Measurements from ENCODE around the gene RNF19B.

DNA sequence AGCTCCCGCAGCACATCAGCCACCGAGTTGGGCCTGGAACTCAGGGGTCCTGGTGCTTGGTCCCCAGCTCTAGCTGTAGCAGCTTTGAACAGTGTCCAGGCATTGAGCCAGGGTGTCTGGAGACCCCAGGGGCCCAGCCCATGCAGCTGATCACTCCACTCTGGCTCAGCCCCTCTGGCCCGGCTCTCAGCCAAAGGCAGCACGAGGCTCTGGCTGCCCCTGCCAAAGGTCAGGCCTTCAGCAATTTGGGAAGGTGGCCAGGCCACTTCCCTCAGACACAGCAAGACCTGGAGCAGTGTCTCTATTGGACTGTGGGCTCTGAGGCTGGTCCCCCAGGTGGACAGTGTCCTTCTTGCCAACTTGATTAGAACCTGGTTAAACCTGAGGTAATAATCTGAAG is 34.4 kb upstream of the RNF19B start:
- TF ChIP-seq, protein P1, sequence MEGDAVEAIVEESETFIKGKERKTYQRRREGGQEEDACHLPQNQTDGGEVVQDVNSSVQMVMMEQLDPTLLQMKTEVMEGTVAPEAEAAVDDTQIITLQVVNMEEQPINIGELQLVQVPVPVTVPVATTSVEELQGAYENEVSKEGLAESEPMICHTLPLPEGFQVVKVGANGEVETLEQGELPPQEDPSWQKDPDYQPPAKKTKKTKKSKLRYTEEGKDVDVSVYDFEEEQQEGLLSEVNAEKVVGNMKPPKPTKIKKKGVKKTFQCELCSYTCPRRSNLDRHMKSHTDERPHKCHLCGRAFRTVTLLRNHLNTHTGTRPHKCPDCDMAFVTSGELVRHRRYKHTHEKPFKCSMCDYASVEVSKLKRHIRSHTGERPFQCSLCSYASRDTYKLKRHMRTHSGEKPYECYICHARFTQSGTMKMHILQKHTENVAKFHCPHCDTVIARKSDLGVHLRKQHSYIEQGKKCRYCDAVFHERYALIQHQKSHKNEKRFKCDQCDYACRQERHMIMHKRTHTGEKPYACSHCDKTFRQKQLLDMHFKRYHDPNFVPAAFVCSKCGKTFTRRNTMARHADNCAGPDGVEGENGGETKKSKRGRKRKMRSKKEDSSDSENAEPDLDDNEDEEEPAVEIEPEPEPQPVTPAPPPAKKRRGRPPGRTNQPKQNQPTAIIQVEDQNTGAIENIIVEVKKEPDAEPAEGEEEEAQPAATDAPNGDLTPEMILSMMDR (IDR thresholded peaks at IDR 0.05; ENCODE audit: insufficient read depth, low read length) = no peak
- TF ChIP-seq POLR2AphosphoS5 (IDR thresholded peaks at IDR 0.05; ENCODE audit: low read depth) (no peak), SPI1 (IDR thresholded peaks at IDR 0.05; ENCODE audit: borderline replicate concordance, low read depth) (no peak), GABPA (IDR thresholded peaks at IDR 0.05; ENCODE audit: low read depth) (no peak)
- TF ChIP-seq, protein P2, sequence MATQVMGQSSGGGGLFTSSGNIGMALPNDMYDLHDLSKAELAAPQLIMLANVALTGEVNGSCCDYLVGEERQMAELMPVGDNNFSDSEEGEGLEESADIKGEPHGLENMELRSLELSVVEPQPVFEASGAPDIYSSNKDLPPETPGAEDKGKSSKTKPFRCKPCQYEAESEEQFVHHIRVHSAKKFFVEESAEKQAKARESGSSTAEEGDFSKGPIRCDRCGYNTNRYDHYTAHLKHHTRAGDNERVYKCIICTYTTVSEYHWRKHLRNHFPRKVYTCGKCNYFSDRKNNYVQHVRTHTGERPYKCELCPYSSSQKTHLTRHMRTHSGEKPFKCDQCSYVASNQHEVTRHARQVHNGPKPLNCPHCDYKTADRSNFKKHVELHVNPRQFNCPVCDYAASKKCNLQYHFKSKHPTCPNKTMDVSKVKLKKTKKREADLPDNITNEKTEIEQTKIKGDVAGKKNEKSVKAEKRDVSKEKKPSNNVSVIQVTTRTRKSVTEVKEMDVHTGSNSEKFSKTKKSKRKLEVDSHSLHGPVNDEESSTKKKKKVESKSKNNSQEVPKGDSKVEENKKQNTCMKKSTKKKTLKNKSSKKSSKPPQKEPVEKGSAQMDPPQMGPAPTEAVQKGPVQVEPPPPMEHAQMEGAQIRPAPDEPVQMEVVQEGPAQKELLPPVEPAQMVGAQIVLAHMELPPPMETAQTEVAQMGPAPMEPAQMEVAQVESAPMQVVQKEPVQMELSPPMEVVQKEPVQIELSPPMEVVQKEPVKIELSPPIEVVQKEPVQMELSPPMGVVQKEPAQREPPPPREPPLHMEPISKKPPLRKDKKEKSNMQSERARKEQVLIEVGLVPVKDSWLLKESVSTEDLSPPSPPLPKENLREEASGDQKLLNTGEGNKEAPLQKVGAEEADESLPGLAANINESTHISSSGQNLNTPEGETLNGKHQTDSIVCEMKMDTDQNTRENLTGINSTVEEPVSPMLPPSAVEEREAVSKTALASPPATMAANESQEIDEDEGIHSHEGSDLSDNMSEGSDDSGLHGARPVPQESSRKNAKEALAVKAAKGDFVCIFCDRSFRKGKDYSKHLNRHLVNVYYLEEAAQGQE (IDR thresholded peaks at IDR 0.05; ENCODE audit: insufficient replicate concordance, low read depth) = no peak

Measured in HL-60 (cell line).